Measurements from ENCODE around the gene TMEM117. TPM values are rescaled to one million over a fixed set of nuclear protein-coding genes. Genes with fewer than 3 reads are reported as not detected.

Gene TMEM117
- polyA plus RNA-seq, 5 donors, result 5.4 to 7.3 (median 6.0) TPM

DNA sequence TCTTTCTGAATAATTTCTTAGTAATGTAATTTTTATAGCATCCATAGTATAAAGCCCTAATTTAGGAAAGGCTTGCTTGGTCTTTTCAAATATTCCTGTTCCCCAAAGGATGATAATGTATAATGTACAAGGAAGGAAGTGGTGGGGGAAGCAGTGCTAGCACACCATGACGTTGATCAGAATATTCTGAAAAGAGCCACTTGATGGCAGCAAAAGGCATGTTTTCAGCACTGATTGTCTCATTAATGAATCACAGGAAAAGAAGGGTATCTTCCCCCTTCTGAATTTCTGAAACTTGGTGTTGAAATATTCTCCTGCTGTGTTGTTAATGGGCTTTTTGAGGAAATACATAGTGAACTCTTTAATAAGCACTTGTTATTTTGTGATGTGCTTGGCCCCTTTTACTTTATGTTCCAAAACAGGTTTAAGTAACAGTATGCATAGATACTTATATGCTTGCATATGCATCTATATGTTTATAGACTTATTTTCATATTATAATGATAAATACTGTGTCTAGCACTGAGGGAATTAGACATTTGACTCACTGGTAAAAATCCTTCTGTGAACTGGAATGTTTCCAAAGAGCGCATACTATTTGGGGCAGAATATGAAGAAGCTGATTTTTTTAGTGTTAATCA, 122.0 kb downstream of the TMEM117 start:
- peak; percentile 10 to 38 for DNase-seq

DNA sequence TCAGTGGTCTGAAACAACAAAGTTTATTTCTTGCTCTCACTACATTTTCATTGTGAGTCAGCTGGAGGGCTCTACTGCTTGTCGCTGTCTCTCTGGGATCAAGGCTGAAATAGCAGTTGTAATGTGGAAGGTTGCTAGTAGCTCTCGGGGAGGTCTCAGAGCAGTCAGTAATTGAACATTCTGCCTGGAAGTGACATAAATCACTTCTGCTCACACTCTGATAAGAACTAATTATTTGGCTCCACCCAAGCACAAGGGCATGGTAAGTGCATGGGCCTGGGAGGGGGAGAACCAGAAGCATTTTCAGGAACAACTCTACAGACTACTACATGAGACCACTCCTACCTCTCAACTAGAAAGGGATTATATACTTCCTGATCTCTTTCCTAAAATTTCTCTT, 128.2 kb downstream of the TMEM117 start:
- no peak for DNase-seq

DNA sequence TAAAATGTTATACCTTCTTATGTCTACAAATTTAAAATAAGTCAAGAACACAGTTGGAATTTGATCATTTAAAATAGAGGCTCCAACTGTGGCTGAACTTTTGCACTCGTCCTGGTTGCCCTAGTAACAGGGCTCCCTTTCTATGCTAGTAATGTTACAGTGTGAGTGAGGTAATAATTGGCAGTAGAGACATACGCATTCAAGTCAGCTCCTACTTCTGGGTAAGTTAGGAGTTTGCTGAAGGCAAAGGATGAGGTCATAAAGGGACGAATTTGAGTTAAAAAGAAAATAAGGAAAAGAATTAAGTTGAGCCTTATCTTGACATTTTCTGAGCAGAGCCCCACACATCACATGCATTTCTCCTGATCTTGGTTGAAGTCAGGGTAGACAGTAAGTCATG, 129.1 kb downstream of the TMEM117 start:
- no peak for DNase-seq

DNA sequence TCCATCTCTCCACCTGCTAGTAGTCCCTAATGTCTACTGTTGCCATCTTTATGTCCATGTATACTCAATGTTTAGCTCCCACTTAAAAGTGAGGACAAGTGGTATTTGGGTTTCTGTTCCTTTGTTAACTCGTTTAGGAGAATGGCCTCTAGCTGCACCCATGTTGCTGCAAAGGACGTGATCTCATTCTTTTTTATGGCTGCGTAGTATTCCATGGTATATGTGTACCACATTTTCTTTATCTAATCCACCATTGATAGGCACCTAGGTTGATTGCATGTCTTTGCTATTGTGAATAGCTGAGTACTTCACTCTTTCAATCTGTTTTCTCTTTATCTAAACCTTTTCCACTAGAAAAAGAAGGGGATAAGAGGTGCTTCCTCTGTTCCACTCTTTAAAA, 130.0 kb downstream of the TMEM117 start:
- no peak for DNase-seq

DNA sequence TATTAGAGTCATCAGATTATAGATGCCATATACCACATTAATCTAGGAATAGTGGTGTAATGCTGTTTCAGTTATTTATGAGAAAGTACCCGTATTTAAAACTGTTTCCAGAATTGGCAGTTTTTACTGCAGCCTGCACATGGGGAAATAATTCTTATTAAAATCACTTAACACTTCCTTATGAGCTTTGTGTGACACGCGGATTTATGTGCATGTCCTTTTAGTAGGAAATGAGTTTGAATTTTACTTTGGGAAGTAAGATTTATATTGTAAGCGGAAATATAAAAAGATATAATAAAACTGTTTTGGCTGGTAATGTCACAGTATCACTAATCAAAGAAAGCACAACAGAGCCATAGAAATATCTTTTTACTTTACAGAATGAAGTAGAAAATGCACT, 132.9 kb downstream of the TMEM117 start:
- DNase-seq, result no peak

DNA sequence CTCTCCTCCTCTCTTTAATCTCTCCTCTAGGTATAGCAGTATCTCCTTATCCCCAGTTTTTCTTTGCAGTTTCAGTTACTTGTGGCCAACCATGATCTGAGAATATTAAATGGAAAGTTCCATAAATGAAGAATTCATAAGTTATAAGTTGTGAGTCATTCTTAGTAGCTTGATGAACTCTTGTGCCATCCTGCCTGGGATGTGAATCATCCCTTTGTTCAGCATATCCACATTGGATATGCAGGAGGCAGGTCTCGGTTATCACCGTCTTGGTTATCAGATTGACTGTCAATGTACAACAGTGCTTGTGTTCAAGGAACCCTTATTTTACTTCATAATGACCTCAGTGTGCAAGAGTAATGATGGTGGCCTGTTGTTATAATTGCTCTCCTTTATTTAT, 134.0 kb downstream of the TMEM117 start:
- DNase-seq, result no peak

DNA sequence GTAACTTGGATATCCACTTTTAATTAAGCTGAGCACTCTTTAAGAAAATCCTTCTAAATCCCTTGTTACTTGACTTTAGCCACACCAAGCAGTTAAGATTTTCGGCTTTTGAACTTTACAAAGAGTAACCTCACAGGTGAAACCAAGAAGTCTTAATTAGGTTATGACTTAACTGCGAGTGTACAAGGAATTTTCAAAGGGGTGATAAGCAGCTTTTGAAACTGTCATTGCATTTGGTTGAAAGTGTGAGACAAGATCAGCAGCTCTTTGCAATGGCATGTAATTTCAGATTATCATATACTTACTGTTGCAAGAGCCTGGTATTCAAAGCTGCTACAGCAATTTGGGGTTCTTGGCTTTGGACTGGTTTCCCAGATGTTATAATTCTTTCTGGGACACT, 137.5 kb downstream of the TMEM117 start:
- no peak for DNase-seq

DNA sequence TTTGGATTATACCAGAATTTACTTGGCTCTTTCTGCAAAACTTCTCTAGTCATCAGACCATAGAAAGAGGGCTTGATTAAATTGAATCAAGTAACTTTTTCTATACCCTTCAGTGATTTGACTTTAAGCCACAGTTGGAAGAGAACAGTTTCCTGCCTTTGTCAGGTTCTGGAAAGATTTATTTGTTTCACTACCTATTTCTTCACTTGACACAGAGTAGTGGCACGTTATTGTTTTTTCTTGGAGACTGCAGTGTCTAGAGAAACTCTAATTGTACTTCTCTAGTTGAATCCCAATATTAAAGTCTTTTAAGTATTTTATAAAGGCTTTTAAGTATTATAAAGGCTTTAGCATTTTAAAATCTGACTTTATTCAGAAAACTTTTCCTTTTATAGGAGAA, 138.1 kb downstream of the TMEM117 start:
- no peak for DNase-seq

DNA sequence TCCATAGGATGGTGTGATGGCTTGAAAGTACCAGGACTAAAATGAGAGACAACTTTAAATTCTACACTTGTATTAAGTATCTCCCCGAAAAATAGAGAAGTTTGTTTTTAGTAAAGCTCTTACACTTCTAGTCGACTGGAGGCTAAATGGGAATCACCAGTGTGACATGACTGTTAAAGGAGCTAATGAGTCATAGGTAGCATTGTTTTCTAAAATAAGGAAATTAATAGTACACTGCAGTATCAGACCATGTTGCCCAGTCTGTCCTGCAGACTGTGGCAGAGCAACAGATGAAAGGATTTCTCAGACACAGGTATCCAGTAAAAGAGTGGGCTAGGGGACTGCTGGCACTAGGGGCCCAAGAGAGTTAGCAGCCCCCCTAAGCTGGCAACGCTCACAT, 140.1 kb downstream of the TMEM117 start:
- no peak for DNase-seq

DNA sequence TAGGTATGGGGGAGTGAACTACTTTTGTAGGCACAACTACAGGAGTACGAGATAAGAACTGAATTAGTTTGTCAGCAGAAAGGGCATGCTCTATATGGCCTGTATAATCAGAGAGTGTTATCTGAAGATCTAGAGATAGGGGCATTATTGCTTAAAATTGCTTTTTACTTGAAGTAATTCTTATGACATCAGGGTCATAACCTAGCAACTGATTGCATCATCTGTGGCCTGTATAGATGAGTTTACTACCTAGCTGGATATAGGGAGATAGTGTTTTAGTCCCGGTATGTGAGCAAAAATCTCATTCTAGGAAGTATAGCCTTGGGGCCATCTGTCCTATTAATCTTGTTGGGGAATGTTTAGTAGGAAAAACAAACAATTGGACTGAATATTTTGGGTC, 142.7 kb downstream of the TMEM117 start:
- no peak for DNase-seq

DNA sequence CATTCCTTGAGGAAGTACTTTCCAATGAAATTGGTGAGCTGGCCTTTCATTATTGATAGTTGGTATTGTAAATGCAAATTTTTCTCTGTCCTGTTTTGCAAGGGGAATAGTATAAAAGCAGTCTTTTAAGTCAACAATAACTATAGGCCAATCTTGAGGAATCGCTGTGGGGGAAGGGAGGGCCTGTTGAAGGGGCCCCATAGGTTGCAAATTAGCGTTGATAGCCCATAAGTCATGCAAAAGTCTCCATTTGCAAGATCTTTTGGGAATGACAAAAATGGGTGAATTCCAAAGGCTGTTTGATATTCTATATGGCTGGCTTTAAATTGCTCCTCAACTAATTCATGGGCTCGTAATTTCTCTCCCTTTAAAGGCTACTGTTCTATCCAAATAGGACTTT, 143.6 kb downstream of the TMEM117 start:
- DNase-seq, result no peak

DNA sequence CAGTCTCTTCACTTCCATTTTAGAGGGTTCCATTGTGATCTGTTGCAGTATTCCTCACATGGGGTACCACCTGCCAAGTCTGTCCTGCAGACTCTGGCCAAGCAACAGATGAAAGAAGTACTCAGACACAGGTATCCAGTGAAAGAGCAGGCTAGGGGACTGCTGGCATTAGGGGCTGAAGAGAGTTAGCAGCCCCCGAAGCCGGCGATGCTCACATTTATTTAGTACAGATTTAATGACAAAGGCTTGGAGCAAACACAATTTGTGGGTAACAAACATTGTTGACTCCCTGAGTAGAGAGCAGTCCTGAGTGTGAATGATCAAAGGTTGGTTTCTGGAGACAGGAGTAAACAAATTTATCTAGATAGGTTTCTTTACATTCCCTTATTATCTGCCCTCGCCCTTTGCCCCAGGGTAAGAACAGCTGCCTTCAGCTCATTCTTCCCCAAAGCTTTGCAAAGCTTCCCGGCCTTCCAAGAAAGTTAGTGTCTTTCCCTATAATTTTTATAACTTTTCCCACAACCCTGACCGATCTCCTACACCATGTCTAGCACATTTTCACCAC, 144.8 kb downstream of the TMEM117 start:
- DNase-seq, result no peak

DNA sequence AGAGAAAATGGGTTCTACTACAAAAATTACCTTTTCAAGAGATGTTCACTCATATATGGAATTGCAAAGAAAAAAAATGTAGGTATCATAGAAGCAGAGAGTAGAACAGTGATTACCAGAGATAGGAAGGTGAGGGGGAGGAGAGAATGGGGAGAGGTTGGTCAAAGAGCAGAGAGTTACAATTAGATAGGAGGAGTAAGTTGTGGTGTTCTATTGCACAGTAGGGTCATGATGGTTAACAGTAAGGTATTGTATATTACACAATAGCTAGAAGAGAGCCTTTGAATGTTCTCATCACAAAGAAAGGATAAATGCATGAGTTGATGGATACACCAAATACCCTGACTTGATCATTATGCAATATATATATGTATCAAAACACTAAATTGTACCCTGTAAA, 145.8 kb downstream of the TMEM117 start:
- no peak for DNase-seq

DNA sequence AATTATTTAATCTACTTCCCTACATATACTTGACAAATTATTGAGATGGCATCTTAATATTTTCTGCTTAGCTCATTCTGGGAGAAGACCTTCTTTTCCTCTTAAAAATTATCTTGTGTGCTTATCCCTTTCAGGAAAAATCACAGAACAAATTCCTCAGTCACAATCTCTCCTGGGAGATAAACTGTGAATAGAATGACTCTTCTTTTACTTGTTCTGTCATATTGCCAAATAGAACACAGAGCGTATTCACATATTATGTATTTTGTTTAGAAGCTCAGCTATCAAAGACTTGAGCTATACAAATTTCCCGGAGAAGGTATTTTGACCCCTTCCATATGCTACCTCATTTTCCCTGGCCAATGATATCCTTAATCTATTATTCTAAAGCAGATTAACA, 146.7 kb downstream of the TMEM117 start:
- DNase-seq, result no peak

DNA sequence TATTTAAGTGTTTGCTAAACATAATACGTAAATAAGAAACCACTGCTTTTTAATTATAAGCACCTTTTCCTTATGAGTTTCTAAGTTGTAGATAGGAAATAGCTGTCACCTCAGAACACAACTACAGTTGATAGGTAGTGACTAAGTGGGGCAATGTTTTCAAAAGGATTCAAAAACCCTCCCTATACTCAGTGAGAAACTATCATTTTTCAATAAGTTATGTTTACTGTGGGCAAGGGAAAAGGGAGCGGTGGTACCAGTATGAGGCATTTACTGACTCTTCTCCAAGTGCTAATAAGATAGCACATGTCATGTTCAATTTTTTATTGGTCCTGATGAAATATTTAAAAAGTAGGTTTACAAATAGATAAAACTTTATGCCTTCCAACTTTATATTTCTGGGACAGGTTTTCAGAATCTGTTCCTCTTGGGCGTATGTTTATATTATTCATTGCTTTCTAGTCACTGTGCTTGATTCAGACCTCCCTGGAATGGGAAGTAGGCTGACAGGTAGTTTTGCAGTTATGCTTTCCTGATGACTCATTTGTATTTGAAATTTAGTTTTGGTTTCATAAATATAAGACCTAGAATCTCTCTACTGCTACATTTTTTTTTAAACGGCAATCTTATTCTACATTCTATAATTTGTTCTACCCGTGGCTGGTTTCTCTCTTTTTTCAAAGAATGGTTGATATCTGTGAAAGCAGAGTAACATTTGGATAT, 153.1 kb downstream of the TMEM117 start:
- no peak for DNase-seq

DNA sequence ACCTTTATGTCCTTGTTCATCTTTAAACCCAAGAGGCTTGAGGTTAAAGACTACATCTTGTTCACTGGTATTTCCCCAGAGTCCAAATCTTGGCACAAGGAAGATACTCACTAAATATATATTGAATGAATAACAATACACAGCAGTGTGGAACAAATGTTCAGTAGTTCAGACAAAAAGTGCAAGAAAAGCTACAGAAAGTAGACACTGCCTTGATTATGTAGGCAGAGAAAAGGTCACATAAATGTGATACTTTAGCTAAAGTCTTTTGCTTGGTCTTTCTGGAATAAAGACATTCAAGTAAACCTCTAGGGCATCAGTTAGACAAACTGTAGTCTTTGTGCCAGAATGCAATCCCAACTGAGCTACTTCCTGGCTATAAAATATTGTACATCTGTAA, 157.0 kb downstream of the TMEM117 start:
- DNase-seq, result no peak

DNA sequence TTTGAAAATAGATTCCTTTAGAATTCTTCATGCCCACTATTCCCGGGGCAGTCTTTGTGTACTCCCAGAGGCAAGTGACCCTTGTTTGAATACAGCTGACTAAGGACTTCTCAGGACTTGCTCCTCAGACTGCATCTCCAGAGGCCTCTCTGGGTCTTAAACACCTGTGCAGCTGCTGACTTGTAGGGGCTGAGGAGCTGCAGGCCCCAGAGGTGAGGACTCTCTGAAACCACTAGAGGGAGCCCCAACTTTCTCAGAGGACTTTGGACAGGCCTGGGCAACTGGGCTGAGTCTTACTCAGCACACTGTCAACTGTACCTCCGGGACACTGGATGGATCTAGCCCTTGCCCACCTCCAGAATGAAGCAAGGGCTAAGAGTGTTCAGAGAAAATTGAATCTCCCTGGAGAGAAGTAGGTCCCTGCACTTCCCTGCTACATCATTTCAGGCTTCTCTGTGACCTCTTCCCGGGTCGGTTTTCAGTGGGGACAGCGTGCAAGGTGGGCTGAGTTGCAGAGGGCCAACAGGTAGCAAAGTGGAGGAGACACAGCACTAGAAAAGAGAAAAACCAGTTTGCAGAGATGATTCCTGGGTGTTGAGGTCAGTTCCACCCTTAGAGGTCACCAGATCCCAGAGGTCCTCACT, 164.6 kb downstream of the TMEM117 start:
- no peak for DNase-seq

DNA sequence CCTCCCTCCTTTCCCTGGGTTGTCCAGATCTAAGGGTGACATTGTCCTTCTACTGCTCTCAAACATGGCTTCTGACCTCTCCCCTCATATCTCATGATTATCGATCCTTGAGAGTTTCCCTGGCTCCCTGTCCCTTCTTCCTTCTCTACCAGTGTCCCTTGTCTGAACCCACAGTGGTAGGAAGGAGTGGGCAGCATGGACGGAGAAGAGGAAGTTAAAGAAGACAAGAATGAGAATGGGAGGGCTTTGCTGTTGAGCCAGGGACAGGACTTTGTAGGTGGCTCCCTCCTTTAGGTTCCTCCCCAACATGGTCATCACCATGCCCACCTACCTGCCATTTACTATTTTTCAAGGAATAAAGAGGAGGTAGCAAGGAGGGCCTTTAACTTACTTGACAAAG, 166.7 kb downstream of the TMEM117 start:
- no peak for DNase-seq

DNA sequence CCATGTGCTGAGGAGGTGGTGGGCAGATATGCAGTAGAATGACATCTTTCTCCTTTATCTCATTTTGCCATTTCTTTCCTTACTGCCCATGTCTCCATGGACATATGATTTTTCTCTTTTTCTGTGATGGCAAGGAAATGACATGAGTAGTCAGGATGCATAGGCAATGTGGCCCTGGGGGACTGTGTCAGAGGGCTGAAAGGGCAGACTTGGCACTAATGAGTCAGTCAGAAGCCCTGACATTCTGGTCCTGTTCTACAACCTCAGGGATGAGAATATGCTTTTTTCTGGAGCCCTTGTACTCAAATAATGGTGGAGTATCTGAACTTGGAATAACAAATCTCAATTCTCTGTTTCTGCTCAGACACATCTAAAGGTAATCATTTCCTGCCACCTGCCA, 167.8 kb downstream of the TMEM117 start:
- DNase-seq, result no peak

DNA sequence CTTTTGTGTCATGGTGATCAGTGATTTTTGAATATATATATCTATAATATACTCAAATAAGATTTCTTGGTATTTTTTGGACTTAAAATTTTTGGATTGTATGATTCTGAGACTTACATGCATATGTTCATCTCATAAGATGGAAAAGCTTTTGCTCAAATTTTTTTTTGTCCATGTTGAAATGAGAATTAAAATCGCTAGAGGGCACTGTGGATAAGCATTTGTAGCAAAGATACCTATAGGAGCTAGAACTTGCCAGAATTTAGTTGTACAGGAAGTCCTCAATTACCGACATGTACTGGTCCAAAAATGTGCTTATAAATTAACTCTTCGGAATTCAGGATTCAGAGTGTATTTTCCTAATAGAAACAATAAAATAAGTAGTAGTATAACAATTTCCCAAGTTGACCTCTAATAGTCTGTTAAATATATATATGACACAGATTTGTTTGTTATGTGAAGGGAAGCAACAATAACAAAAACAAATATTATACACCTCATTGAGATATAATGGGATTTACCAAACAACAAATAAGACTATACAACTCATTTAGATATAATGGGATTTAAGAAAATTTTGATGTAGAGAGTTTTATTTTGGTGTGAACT, 179.6 kb downstream of the TMEM117 start:
- DNase-seq, result peak; percentile 27 to 54

DNA sequence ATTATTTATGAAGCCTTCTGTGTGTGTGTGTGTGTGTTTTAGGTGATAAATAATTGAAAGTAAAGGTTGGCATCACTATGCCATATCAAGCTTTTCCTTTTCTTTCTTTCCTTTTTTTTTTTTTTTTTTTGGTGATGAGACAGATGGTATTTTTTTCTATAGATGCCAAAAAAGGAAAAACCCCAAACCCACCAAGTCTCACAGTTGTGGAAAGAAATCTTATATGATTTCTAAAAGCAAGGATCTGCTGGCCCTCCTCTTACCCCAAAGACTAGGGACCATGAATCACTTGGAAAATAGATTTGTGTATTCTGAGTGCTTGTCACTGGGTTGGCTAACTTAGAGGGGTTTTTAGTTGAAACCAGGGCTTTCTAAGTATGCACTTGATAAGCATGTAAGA, 181.3 kb downstream of the TMEM117 start:
- no peak for DNase-seq

DNA sequence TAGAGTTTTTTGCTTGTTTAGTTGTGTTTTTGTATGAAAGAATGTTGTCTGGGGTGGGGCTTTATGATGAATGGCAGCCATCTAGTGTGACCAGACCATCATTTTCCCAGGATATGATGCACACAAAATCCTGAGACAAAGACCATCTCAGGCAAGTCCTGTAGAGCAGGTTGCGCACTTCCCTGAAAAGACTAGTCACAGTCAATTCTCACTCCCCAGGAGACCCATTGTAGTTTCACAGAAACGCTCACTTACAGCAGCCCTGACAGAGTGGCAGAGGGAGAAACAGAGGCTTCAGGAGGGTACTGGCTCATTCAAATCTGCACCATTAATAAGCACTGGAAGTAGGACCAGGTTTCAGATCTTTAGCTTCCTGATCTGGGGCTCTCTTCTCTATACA, 183.2 kb downstream of the TMEM117 start:
- DNase-seq, result no peak

DNA sequence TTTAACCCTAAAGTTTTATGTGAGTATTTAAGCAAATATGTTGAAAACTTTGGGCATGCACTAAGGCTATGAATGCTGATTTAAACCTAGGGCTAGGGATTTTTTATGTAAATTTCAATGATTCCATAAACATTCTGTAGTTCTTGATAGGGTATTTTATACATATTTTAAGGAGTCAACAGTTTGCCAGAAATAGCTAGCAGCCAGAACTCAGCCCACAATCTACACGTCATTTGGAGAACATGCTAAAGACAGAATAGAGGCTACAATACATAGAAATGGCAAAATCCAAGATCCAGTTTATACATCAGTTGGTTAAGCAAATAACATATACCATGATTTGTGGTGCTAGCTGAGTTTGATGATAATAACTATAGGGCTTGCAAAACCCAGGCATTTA, 184.7 kb downstream of the TMEM117 start:
- no peak for DNase-seq

Data from right lung (tissue), 5 donors.